ENCODE data around the gene ATL3. TPM values are rescaled to one million over a fixed set of nuclear protein-coding genes. Genes with fewer than 3 reads are reported as not detected.
"Not testable (repeated sequence)": the region's sequence is repeated elsewhere in the genome, so short reads cannot be mapped to it uniquely, and the experiment has no call there.

ATL3 gene
- total RNA-seq, 2 donors from 2014 or later = 54.5 to 56.6 TPM

- DNase-seq = no peak
- no peak for ATAC-seq
- intact Hi-C loops (cut with DNase I, micrococcal nuclease) = no loop called here
Observed at GRCh38 chr11:63608353-63609345, 62.5 kb downstream of the ATL3 start.

GRCh38 chr11:63603180-63603518, 68.0 kb downstream of the ATL3 start:
- intact Hi-C loops (cut with DNase I, micrococcal nuclease) = no loop called here

GRCh38 chr11:63602290-63603179, 68.6 kb downstream of the ATL3 start:
- ATAC-seq; DNase-seq; intact Hi-C loops (cut with DNase I, micrococcal nuclease): not testable (repeated sequence)

More at GRCh38 chr11:63603180-63603518, 68.0 kb downstream of the ATL3 start:
- ATAC-seq = no peak
- DNase-seq = no peak

- ATAC-seq (no peak), DNase-seq (no peak)
- intact Hi-C loops (cut with DNase I, micrococcal nuclease) = no loop called here
Observed at GRCh38 chr11:63599211-63600122, 71.7 kb downstream of the ATL3 start.

- DNase-seq = no peak
- intact Hi-C loops (cut with DNase I, micrococcal nuclease) = no loop called here
- ATAC-seq = no peak
Observed at GRCh38 chr11:63598556-63598955, 72.6 kb downstream of the ATL3 start.

GRCh38 chr11:63595296-63595695, 75.9 kb downstream of the ATL3 start:
- no peak for DNase-seq
- intact Hi-C loops (cut with DNase I, micrococcal nuclease) = no loop called here
- no peak for ATAC-seq

- intact Hi-C loops (cut with DNase I, micrococcal nuclease) = no loop called here
- ATAC-seq (peak; percentile 72), DNase-seq (peak in 1 of 2 donors; percentile 30)
Observed at GRCh38 chr11:63592975-63593395, 78.2 kb downstream of the ATL3 start.

- DNase-seq (no peak), ATAC-seq (no peak)
- intact Hi-C loops (cut with DNase I, micrococcal nuclease) = no loop called here
Observed at GRCh38 chr11:63590024-63590788, 81.0 kb downstream of the ATL3 start.

GRCh38 chr11:63589000-63589399, 82.2 kb downstream of the ATL3 start:
- ATAC-seq (no peak), DNase-seq (no peak)
- intact Hi-C loops (cut with DNase I, micrococcal nuclease) = no loop called here

GRCh38 chr11:63586451-63587166, 84.6 kb downstream of the ATL3 start:
- no peak for ATAC-seq
- intact Hi-C loops (cut with DNase I, micrococcal nuclease) = no loop called here
- no peak for DNase-seq

GRCh38 chr11:63583357-63583677, 87.9 kb downstream of the ATL3 start:
- intact Hi-C loops (cut with DNase I, micrococcal nuclease) = no loop called here
- ATAC-seq (no peak), DNase-seq (no peak)

- DNase-seq; intact Hi-C loops (cut with DNase I, micrococcal nuclease); ATAC-seq: not testable (repeated sequence)
Observed at GRCh38 chr11:63581224-63581623, 90.0 kb downstream of the ATL3 start.

GRCh38 chr11:63578882-63579281, 92.3 kb downstream of the ATL3 start:
- intact Hi-C loops (cut with DNase I, micrococcal nuclease); ATAC-seq; DNase-seq: not testable (repeated sequence)

GRCh38 chr11:63574856-63575602, 96.1 kb downstream of the ATL3 start:
- ATAC-seq = peak; percentile 62
- peak; percentile 18 to 58 for DNase-seq
- intact Hi-C loops (cut with DNase I, micrococcal nuclease) = no loop called here

All from left colon (tissue), 2 donors.